ENCODE results near the gene F12.
A peak's percentile ranks its signal among the peaks of the same experiment; 100 is the strongest.

F12 gene

GRCh38 chr5:177446200-177447065 is 37.1 kb upstream of the F12 start, which contains the start of gene PRR7:
PRR7 (plus strand) TSS chr5:177446814; CDS start chr5:177455068, 8,254 bp downstream.
- peak; percentile 52 for DNase-seq

GRCh38 chr5:177445917-177446199 is 36.5 kb upstream of the F12 start:
- no peak for DNase-seq

DNA sequence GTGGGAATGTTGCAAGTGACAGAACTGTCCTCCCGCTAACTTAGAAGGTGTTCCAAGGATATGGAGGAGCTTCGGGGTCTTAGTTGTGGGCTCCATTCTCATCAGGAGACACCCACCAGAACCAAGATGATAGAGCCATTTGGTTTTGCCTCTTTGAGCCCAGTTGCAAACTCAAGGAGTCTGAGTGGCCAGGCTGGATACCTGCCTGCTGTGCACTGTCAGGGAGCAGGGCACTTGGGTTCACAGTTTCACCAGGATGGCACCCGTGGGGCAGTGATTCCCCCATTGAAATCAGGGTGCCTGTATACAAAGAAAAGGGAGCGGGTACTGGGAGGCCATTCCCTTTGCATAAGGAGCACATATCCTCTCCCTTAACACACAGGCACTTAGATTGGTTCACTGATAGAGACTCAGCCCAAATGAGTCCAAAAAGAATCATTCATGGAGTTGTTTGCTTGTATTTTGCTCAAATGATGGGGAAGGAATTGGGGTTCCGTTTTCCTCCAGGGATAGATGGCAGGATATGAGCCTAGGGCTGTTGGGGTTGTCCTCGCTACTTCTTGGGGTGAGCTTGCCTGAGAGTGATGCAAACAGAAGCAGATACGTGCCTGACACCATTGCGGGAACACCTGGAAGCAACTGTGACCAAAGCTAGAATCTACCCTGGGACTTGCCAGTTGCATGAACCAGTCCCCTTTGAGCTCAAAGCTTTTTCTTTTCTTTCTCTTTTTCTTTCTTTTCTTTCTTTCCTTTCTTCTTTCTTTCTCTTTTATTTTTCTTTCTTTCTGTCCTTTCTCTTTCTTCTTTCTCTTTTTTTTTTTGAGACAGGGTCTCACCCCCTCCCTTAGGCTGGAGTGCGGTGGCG is 35.9 kb upstream of the F12 start:
- DNase-seq = no peak

DNA sequence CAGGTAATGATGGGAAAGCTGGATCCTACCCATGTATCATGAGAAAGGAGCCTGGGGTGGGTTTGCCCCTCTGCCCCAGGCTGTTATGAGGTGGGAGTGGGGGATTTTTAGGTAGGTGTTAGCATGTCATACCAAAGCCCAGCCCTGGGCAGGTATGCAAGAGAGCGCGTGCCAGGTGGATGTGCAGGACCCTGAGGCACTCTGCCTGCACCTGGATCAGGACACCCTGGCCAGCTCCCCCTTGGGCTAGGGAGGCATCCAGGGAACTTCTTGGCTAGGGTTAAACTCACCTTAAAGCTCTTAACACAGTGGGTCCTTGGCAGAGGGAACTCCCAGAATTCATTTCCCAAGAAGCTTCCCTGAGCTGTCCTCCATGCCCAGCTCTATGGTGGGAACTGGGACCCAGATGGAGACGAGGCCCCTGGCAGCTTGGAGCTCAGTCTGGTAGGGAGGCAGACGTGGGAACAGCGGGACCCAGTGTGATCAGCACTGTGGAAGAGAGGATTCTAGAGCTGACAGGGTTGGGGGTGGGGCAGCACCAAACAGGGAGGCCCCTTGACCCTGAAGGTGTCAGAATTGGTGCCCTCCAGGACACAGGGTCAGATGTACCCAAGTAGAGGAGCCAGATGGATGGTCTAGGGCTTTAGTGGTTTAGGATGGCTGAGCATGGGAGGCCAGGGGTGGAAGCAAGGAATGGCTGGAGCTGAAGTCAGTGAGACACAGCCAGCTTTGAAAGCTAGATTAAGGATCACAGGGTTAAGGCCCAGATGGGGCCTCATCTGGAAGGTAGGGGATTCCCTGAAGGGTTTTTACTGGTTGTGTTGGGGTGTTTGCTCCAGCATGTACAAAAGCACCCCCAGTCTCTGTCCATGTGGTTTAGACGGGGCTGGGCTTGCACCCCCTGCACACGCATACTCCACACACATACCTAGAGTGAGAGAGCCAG is 35.0 kb upstream of the F12 start:
- DNase-seq = no peak

GRCh38 chr5:177443144-177443983 is 34.0 kb upstream of the F12 start:
- DNase-seq = no peak

DNA sequence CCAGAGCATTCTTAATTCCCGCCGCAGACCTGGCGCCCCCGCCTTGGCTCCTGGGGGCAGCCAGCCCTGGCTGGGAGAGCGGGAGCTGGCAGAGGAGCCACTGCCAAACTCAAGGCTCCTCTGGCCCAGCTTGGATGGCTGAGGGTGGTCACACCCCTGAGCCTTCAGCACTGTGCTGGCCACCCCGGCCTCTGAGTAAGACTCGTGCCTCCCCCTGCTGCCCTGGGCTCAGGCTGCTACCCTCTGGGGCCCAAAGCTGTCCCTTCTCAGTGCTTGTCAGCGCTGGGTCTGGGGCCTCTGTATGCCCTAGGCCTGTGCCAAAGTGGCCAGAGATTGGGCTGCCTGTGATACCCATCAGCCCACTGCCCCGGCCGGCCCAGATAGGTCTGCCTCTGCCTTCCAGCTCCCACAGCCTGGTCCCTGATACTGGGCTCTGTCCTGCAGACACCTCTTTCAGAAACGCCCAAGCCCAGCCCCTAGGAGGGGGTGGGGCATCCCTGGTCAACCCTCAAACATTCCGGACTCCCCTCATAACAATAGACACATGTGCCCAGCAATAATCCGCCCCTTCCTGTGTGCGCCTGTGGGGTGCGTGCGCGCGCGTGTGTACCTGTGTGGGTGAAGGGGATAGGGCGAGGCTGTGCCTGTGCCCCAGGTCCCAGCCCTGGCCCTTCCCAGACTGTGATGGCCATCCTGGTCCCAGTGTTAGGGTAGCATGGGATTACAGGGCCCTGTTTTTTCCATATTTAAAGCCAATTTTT is 32.9 kb upstream of the F12 start:
- DNase-seq = no peak

DNA sequence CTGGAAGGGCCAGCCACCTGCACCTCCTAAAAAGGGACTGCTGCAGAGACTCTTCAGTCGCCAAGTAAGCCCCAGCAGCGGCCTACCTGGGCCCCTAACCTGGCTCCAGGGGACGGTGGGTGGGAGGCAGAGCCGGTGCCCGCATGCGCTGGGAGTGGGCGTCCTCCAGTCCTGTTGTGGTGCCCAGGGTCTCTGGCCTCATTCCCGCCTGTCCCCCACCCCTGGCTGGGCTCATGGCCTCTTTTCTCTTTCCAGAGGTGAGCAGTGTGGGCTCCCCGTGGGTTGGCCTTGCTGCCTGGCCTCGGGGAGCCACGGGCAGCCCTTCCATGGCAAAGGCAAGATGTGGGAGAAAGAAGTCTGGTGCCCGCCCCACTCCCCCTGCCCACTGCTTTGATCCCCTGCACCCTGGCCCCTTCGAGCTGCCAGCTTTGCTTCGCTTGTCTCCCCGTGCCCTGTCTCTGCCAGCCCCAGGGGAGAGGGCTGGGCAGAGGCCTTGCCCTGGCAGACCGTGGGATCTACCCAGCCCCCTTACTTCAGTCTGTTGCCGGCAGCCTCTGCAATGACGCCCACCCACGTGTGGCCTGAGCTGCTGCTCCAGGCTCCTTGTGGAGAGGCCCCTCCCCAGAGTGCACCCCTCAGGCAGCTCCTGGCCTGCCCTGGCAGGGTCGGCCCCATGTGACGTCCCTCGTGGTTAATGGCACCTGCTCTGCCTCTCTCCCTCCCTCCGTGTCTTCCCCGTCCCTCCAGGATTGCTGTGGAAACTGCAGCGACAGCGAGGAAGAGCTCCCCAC is 31.8 kb upstream of the F12 start:
- no peak for DNase-seq

- no peak for DNase-seq
Observed at GRCh38 chr5:177440211-177440989, 31.0 kb upstream of the F12 start.

DNA sequence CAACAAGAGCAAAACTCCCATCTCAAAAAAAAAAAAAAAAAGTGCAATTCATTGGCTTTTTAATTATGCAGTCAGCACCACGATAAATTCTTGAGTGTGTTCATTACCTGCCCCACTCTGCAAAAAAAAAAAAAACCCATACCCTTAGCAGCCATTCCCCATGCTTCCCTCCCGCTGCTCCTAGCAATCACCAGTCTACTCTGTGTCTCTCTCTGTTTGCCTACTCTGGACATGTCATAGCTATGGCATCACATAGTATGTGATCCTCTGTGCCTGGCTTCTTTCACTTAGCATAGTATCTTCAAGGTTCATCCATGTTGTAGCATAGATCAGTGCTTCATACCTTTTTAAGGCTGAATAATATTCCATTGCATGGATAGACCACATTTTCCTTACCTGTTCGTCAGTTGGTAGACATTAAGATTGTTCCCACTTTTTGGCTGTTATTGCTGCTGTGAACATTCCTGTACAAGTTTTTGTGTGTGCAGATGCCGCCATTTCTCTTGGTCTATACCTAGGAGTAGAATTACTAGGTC is 30.2 kb upstream of the F12 start:
- DNase-seq = no peak

DNA sequence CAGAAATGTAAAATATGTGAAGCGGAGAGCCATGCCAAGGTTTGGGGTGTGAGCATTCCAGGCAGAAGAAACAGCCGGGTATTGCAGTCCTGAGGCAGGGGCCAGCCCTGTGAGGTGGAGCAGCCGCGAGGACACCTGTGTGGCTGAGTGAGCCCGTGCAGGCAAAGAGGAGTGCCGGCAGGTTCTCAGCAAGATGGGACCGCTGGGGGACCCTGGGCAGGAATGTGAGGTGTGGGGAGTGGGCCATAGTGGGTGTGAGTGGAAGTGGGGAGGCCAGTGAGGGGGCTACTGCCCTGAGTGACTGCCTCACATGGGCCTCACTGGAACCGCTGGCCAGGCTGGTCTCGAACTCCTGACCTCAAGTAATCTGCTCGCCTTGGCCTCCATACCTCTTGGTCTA is 29.1 kb upstream of the F12 start:
- DNase-seq = no peak

- no peak for DNase-seq
Observed at GRCh38 chr5:177437623-177438022, 28.3 kb upstream of the F12 start.

- DNase-seq = no peak
Observed at GRCh38 chr5:177435847-177436536, 26.6 kb upstream of the F12 start.

DNA sequence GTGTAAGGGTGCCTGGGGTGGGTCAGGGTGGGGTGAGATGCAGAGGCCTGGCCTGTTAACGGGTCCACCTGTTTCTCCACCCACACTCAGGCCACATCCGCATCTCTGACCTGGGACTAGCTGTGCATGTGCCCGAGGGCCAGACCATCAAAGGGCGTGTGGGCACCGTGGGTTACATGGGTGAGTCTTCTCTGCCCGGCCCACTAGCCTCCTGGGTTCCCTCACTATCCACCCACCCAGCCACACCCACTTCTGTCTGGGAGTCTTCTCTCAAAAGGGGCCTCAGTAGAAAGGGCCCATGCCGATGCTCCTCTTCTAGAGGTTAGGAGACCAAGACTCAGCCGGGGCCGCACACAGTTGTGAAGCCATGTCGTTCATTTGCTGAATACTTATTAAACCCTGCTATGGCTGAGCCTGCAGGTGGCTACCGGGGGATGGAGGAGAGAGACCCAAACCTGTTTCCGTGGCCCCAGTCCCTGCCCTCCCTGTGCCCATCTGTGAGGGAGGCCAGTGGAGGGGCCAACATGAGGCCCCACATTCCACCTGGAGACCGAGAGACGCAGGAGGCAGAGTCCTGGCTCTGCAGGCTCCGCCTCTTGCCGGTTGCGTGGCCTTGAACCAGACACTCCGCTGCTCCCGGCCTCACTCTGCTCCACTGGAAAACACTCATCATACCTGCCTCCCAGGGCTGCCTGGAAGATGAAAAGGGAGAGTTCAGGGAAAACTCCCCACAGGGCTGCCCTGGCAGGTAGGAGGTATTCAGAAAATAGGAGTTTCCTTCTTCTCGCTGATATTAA is 25.8 kb upstream of the F12 start:
- DNase-seq = no peak

GRCh38 chr5:177434437-177434836 is 25.1 kb upstream of the F12 start:
- DNase-seq = no peak

DNA sequence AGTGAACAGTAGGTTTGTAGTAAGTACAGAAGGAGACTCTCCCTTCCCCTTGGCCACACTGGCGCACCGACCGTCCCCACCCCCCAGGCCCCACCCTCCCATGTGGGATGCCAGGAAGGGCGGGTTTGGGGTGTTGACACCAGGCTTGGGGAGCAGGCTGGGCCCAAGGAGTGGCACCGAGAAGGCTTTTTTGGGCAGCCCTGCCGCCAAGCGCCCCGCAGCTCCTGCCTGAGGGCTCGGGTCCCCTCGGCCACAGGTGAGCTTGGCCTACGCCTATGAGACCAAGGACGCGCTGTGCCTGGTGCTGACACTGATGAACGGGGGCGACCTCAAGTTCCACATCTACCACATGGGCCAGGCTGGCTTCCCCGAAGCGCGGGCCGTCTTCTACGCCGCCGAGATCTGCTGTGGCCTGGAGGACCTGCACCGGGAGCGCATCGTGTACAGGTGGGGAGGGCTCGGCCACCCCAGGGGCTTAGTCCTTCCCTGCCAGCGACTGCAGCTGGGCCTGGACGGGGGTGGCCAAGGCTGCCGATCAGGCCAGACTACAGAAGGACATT is 24.4 kb upstream of the F12 start:
- DNase-seq = no peak

GRCh38 chr5:177432839-177433657 is 23.7 kb upstream of the F12 start:
- no peak for DNase-seq

Measured in NCI-H510A (cell line).